Measurements from ENCODE around the gene TNRC6C. TPM values are rescaled to one million over a fixed set of nuclear protein-coding genes. Genes with fewer than 3 reads are reported as not detected.
"Not testable (repeated sequence)": the region's sequence is repeated elsewhere in the genome, so short reads cannot be mapped to it uniquely, and the experiment has no call there.

Gene TNRC6C
- total and polyA plus RNA-seq, 9 donors = 8.1 to 11.1 (median 8.8) TPM

- no peak overlapping the region for H3K27ac ChIP-seq (ENCODE audit: low read length)
These were observed 3.8 kb downstream of the TNRC6C start for GRCh38 chr17:77962348-77962747.

GRCh38 chr17:77963441-77963840 is 4.9 kb downstream of the TNRC6C start:
- peak; percentile 97 for DNase-seq
- no peak overlapping the region for H3K27ac ChIP-seq (ENCODE audit: low read length)
- WGBS (ENCODE audit: insufficient coverage) = no CpG with 5 or more reads among the region's 2 CpGs
- H3K36me3 ChIP-seq (ENCODE audit: control insufficient read depth, insufficient read depth, low read length) = no peaks in the 10 kb centered on the region
- no peaks in the 10 kb centered on the region for H3K9me3 ChIP-seq (replicated peaks; ENCODE audit: control insufficient read depth, low read depth, low read length)
- peaks cover 16% of the 10 kb centered on the region for H3K4me1 ChIP-seq (ENCODE audit: control insufficient read depth, insufficient read depth, low read length)
- no peak overlapping the region for H3K4me3 ChIP-seq (ENCODE audit: low read length)
- H3K27me3 ChIP-seq (ENCODE audit: control insufficient read depth, insufficient read depth, low read length) = peaks cover 9% of the 10 kb centered on the region

More at GRCh38 chr17:77962348-77962747, 3.8 kb downstream of the TNRC6C start:
- H3K9me3 ChIP-seq (replicated peaks; ENCODE audit: control insufficient read depth, low read depth, low read length) = no peaks in the 10 kb centered on the region
- WGBS (ENCODE audit: insufficient coverage) = 73% methylated on average over 5 of the region's 6 CpGs
- DNase-seq = no peak
- no peaks in the 10 kb centered on the region for H3K36me3 ChIP-seq (ENCODE audit: control insufficient read depth, insufficient read depth, low read length)
- H3K4me3 ChIP-seq (ENCODE audit: low read length) = no peak overlapping the region
- peaks cover 16% of the 10 kb centered on the region for H3K4me1 ChIP-seq (ENCODE audit: control insufficient read depth, insufficient read depth, low read length)
- peaks cover 14% of the 10 kb centered on the region for H3K27me3 ChIP-seq (ENCODE audit: control insufficient read depth, insufficient read depth, low read length)

GRCh38 chr17:77965352-77965751 is 6.8 kb downstream of the TNRC6C start:
- WGBS (ENCODE audit: insufficient coverage) = 50% methylated on average over 1 of the region's 3 CpGs
- Histone ChIP-seq H3K4me3 (ENCODE audit: low read length) (no peak overlapping the region), H3K27me3 (ENCODE audit: control insufficient read depth, insufficient read depth, low read length) (no peaks in the 10 kb centered on the region), H3K27ac (ENCODE audit: low read length) (no peak overlapping the region), H3K36me3 (ENCODE audit: control insufficient read depth, insufficient read depth, low read length) (no peaks in the 10 kb centered on the region), H3K4me1 (ENCODE audit: control insufficient read depth, insufficient read depth, low read length) (peaks cover 7% of the 10 kb centered on the region), H3K9me3 (replicated peaks; ENCODE audit: control insufficient read depth, low read depth, low read length) (no peaks in the 10 kb centered on the region)
- DNase-seq = peak; percentile 46

GRCh38 chr17:77966476-77966875 is 8.0 kb downstream of the TNRC6C start:
- WGBS (ENCODE audit: insufficient coverage) = no CpG with 5 or more reads among the region's 2 CpGs
- H3K9me3 ChIP-seq (replicated peaks; ENCODE audit: control insufficient read depth, low read depth, low read length) = no peaks in the 10 kb centered on the region
- no peak for DNase-seq
- no peak overlapping the region for H3K4me3 ChIP-seq (ENCODE audit: low read length)
- H3K4me1 ChIP-seq (ENCODE audit: control insufficient read depth, insufficient read depth, low read length) = peaks cover 4% of the 10 kb centered on the region
- no peaks in the 10 kb centered on the region for H3K36me3 ChIP-seq (ENCODE audit: control insufficient read depth, insufficient read depth, low read length)
- H3K27me3 ChIP-seq (ENCODE audit: control insufficient read depth, insufficient read depth, low read length) = no peaks in the 10 kb centered on the region
- H3K27ac ChIP-seq (ENCODE audit: low read length) = no peak overlapping the region

GRCh38 chr17:77968788-77969187 is 10.3 kb downstream of the TNRC6C start:
- Histone ChIP-seq H3K27me3 (ENCODE audit: control insufficient read depth, insufficient read depth, low read length) (no peaks in the 10 kb centered on the region), H3K4me3 (ENCODE audit: low read length) (no peak overlapping the region), H3K4me1 (ENCODE audit: control insufficient read depth, insufficient read depth, low read length) (peaks cover 2% of the 10 kb centered on the region), H3K9me3 (replicated peaks; ENCODE audit: control insufficient read depth, low read depth, low read length) (no peaks in the 10 kb centered on the region), H3K36me3 (ENCODE audit: control insufficient read depth, insufficient read depth, low read length) (no peaks in the 10 kb centered on the region), H3K27ac (ENCODE audit: low read length) (no peak overlapping the region)
- no peak for DNase-seq
- WGBS (ENCODE audit: insufficient coverage) = no CpG with 5 or more reads among the region's 3 CpGs

- DNase-seq; H3K4me1 ChIP-seq (ENCODE audit: control insufficient read depth, insufficient read depth, low read length): not testable (repeated sequence)
- no CpG with 5 or more reads among the region's 3 CpGs for WGBS (ENCODE audit: insufficient coverage)
These were observed 13.8 kb downstream of the TNRC6C start for GRCh38 chr17:77972271-77972670.

GRCh38 chr17:77973953-77974352 is 15.4 kb downstream of the TNRC6C start:
- Histone ChIP-seq H3K9me3 (replicated peaks; ENCODE audit: control insufficient read depth, low read depth, low read length) (no peaks in the 10 kb centered on the region), H3K4me3 (ENCODE audit: low read length) (no peak overlapping the region)
- WGBS (ENCODE audit: insufficient coverage) = no CpG with 5 or more reads among the region's 2 CpGs

More at GRCh38 chr17:77972271-77972670, 13.8 kb downstream of the TNRC6C start:
- not testable (repeated sequence) for H3K36me3 ChIP-seq (ENCODE audit: control insufficient read depth, insufficient read depth, low read length); H3K27ac ChIP-seq (ENCODE audit: low read length); H3K4me3 ChIP-seq (ENCODE audit: low read length); H3K9me3 ChIP-seq (replicated peaks; ENCODE audit: control insufficient read depth, low read depth, low read length); H3K27me3 ChIP-seq (ENCODE audit: control insufficient read depth, insufficient read depth, low read length)

GRCh38 chr17:77974396-77974795 is 15.9 kb downstream of the TNRC6C start:
- DNase-seq = no peak
- no CpG with 5 or more reads among the region's 4 CpGs for WGBS (ENCODE audit: insufficient coverage)

More at GRCh38 chr17:77973953-77974352, 15.4 kb downstream of the TNRC6C start:
- Histone ChIP-seq H3K36me3 (ENCODE audit: control insufficient read depth, insufficient read depth, low read length) (no peaks in the 10 kb centered on the region), H3K27me3 (ENCODE audit: control insufficient read depth, insufficient read depth, low read length) (no peaks in the 10 kb centered on the region), H3K27ac (ENCODE audit: low read length) (no peak overlapping the region), H3K4me1 (ENCODE audit: control insufficient read depth, insufficient read depth, low read length) (no peaks in the 10 kb centered on the region)
- no peak for DNase-seq

GRCh38 chr17:77982430-77982829 is 23.9 kb downstream of the TNRC6C start:
- H3K9me3 ChIP-seq (replicated peaks; ENCODE audit: control insufficient read depth, low read depth, low read length); H3K27me3 ChIP-seq (ENCODE audit: control insufficient read depth, insufficient read depth, low read length); H3K4me1 ChIP-seq (ENCODE audit: control insufficient read depth, insufficient read depth, low read length); H3K36me3 ChIP-seq (ENCODE audit: control insufficient read depth, insufficient read depth, low read length); DNase-seq; H3K27ac ChIP-seq (ENCODE audit: low read length); H3K4me3 ChIP-seq (ENCODE audit: low read length): not testable (repeated sequence)
- 100% methylated on average over 1 of the region's 6 CpGs for WGBS (ENCODE audit: insufficient coverage)

More at GRCh38 chr17:77974396-77974795, 15.9 kb downstream of the TNRC6C start:
- no peaks in the 10 kb centered on the region for H3K4me1 ChIP-seq (ENCODE audit: control insufficient read depth, insufficient read depth, low read length)
- H3K4me3 ChIP-seq (ENCODE audit: low read length) = no peak overlapping the region
- no peaks in the 10 kb centered on the region for H3K36me3 ChIP-seq (ENCODE audit: control insufficient read depth, insufficient read depth, low read length)
- no peaks in the 10 kb centered on the region for H3K27me3 ChIP-seq (ENCODE audit: control insufficient read depth, insufficient read depth, low read length)
- H3K27ac ChIP-seq (ENCODE audit: low read length) = no peak overlapping the region
- H3K9me3 ChIP-seq (replicated peaks; ENCODE audit: control insufficient read depth, low read depth, low read length) = no peaks in the 10 kb centered on the region

GRCh38 chr17:77990301-77990700 is 31.8 kb downstream of the TNRC6C start:
- DNase-seq = no peak
- Histone ChIP-seq H3K27me3 (ENCODE audit: control insufficient read depth, insufficient read depth, low read length) (no peaks in the 10 kb centered on the region), H3K4me3 (ENCODE audit: low read length) (no peak overlapping the region), H3K9me3 (replicated peaks; ENCODE audit: control insufficient read depth, low read depth, low read length) (no peaks in the 10 kb centered on the region), H3K27ac (ENCODE audit: low read length) (no peak overlapping the region), H3K4me1 (ENCODE audit: control insufficient read depth, insufficient read depth, low read length) (peaks cover 3% of the 10 kb centered on the region), H3K36me3 (ENCODE audit: control insufficient read depth, insufficient read depth, low read length) (no peaks in the 10 kb centered on the region)
- 85% methylated on average over 2 of the region's 3 CpGs for WGBS (ENCODE audit: insufficient coverage)

GRCh38 chr17:77993735-77994134 is 35.2 kb downstream of the TNRC6C start:
- H3K4me3 ChIP-seq (ENCODE audit: low read length); DNase-seq; H3K9me3 ChIP-seq (replicated peaks; ENCODE audit: control insufficient read depth, low read depth, low read length); H3K36me3 ChIP-seq (ENCODE audit: control insufficient read depth, insufficient read depth, low read length); H3K4me1 ChIP-seq (ENCODE audit: control insufficient read depth, insufficient read depth, low read length); H3K27ac ChIP-seq (ENCODE audit: low read length); H3K27me3 ChIP-seq (ENCODE audit: control insufficient read depth, insufficient read depth, low read length): not testable (repeated sequence)
- WGBS (ENCODE audit: insufficient coverage) = 93% methylated on average over 7 of the region's 7 CpGs

Data from muscle of leg (tissue), 11 donors.